Measurements from ENCODE around the gene INAVA. TPM values are rescaled to one million over a fixed set of nuclear protein-coding genes. Genes with fewer than 3 reads are reported as not detected.

Gene INAVA, protein sequence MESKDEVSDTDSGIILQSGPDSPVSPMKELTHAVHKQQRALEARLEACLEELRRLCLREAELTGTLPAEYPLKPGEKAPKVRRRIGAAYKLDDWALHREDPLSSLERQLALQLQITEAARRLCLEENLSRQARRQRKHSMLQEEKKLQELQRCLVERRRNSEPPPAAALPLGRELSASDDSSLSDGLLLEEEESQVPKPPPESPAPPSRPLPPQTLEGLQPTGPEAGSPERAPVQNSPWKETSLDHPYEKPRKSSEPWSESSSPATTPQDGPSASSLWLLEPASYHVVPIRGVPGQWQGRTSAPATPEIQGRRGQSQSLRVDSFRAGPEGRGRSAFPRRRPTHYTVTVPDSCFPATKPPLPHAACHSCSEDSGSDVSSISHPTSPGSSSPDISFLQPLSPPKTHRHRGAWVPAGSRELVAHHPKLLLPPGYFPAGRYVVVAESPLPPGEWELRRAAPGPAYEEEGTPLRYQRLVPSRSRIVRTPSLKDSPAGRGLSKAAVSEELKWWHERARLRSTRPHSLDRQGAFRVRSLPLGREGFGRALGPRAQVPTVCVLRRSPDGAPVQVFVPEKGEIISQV
- under 0.01 TPM in 2 replicates for total RNA-seq

DNA sequence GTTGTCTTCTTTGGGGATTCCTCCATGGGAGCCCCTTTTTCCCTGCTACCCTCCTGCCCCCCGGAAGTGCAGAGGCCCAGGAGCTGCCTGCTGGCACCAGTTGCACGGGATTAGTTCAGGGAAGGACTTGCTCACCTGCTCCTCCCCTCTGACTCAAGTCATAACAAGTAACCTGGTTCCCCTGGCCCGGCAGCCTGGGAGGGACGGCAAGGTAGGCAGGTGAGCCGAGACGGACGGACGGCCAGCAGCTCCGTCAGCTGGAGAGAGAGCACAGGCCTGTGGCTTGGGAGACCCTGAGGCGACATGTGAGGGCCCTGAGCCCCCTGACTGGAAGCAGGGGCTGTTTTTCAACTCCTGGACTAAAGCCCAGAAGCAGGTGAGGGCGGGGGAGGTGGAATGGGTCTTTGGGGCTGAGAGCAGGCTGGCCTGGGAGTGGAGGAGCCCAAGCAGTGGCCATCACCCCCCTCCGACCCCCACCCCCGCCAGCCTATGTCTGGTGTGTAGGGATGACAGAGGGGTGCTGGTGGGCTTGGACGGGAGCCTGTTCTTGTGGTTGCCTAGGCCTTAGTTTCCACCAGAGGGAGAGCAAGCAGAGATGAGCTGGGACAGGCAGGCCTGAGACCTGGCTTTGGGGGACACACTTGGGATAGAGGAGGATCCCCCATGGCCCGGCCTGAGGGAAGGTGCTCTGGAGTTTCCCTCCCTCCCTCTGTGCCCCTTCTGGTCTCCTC is at the start of gene INAVA:
TSS of gene INAVA (plus strand) at position 189 of the 731 bp plus-strand sequence. CDS start 3,501 bp downstream, outside the sequence.

DNA sequence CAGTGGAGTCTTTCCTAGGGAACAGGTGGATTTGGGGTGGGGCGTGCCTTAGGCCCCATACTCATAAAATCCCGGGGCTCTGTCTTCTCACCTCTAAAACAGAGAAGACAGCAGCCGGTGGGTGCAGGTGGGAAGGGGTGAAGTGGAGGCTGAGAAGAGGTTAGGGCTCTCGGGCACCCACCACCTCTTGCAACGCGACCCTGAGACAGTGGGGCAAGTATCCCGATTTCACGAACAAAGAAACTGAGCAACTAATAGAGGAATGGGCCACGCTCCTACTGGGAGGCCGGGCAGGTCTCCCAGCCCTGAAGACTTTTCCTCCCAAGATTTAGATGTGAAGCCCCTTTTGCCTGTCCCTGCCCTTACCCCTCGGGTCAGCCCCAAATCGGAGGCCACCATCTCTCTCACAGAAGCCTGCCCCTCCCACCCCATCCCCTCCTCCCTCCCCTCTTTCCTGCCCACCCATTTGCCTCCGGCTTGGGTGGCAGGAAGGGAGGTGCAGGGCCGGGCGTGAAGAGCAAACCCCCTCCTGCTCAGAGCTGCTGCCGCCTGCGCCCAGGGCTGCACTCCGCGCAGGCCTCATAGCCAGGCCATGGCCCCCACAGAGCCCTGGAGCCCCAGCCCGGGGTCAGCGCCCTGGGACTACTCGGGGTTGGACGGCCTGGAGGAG is 22.1 kb upstream of the INAVA start, which contains the start of gene GPR25:
TSS of gene GPR25 (plus strand) at position 536 of the 670 bp plus-strand sequence. CDS start at position 593, 57 bp downstream.

Other genes starting within 250 kb of the INAVA start
- gene DDX59, start 225.0 kb upstream of the INAVA start, total RNA-seq: 11.0 and 12.4 TPM in 2 replicates
- 27.4 and 29.9 TPM in 2 replicates for gene CAMSAP2, start 156.0 kb upstream of the INAVA start, total RNA-seq
- gene GPR25, start 21.9 kb upstream of the INAVA start, total RNA-seq: not detected in 2 replicates
- gene KIF21B, start 128.8 kb downstream of the INAVA start, total RNA-seq: 0.90 and 1.0 TPM in 2 replicates
- not detected in 2 replicates for gene CACNA1S, start 217.5 kb downstream of the INAVA start, total RNA-seq
- gene ASCL5, start 232.3 kb downstream of the INAVA start, total RNA-seq: not detected in 2 replicates

Measured in endothelial cell of coronary artery (primary cell).